ENCODE measurements around the gene REV1.

REV1 gene

DNA sequence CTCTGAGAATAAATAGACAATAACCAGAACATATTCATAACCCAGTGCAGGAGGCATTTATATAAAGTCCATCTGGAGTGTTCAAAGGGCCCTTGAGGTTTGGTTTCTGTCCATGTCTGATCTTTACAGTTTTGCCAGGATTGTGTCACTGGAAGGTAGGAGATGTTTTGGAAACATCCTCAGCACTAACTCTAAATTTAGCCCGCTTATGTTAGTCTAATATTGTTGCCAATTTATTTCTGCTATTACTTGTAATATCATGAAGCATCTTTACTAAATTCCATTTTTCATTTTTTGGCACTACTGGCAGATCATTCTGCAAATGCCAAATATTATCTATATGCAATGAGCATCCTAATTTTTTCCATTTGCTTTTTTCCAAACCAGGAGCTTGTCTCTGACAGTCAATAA is 22.4 kb upstream of the REV1 start:
- H3K27me3 ChIP-seq (ENCODE audit: insufficient read depth, low read length, poor library complexity), result no peaks in the 10 kb centered on the region
- no peaks in the 10 kb centered on the region for H4K20me1 ChIP-seq (ENCODE audit: insufficient read depth, low read length)
- no peak overlapping the region for H2AFZ ChIP-seq (ENCODE audit: low read depth, low read length)
- no peak overlapping the region for H3K4me3 ChIP-seq (ENCODE audit: low read depth in 1 of 2, low read length in 2 of 2)
- H3K27ac ChIP-seq (ENCODE audit: low read length), result no peak overlapping the region
- ATAC-seq (ENCODE audit: insufficient read depth, low read depth) (no peak), DNase-seq (no peak)
- no peaks in the 10 kb centered on the region for H3K9me3 ChIP-seq (ENCODE audit: insufficient read depth, low read length, severe bottlenecking)
- H3K4me1 ChIP-seq (ENCODE audit: insufficient read depth, low read length), result no peaks in the 10 kb centered on the region
- H3K36me3 ChIP-seq (ENCODE audit: insufficient read depth, low read length), result no peaks in the 10 kb centered on the region
- H3K79me2 ChIP-seq (ENCODE audit: insufficient read depth, low read length), result no peaks in the 10 kb centered on the region
- H3K4me2 ChIP-seq (ENCODE audit: insufficient read depth, low read length), result no peak overlapping the region
- no peak overlapping the region for H3K9ac ChIP-seq (ENCODE audit: low read depth, low read length)
- no peak for TF ChIP-seq EZH2 (IDR thresholded peaks at IDR 0.05; ENCODE audit: borderline replicate concordance, low read depth, low read length, severe bottlenecking)
- TF ChIP-seq, protein P1, sequence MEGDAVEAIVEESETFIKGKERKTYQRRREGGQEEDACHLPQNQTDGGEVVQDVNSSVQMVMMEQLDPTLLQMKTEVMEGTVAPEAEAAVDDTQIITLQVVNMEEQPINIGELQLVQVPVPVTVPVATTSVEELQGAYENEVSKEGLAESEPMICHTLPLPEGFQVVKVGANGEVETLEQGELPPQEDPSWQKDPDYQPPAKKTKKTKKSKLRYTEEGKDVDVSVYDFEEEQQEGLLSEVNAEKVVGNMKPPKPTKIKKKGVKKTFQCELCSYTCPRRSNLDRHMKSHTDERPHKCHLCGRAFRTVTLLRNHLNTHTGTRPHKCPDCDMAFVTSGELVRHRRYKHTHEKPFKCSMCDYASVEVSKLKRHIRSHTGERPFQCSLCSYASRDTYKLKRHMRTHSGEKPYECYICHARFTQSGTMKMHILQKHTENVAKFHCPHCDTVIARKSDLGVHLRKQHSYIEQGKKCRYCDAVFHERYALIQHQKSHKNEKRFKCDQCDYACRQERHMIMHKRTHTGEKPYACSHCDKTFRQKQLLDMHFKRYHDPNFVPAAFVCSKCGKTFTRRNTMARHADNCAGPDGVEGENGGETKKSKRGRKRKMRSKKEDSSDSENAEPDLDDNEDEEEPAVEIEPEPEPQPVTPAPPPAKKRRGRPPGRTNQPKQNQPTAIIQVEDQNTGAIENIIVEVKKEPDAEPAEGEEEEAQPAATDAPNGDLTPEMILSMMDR (IDR thresholded peaks at IDR 0.05; ENCODE audit: borderline replicate concordance, extremely low read depth, low read length, poor library complexity, severe bottlenecking), result no peak

DNA sequence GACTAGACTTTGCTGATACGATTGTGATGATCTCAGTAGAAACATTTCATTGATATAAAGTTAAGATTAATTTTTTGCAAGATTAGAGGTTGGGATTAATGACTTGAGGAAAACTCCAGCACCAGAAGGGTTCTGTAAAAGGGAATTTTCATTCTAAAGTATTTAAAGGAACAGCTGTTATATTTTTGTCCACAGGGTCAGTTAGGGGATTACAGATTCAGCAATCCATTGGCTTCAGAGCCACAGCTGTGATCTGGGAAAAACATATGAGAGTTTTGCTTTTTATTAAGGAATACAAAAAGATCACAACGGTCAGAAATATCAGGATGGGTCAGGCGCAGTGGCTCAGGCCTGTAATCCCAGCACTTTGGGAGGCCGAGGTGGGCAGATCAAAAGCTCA is 19.6 kb upstream of the REV1 start:
- TF ChIP-seq, protein P1 (IDR thresholded peaks at IDR 0.05; ENCODE audit: borderline replicate concordance, extremely low read depth, low read length, poor library complexity, severe bottlenecking), result no peak
- TF ChIP-seq EZH2 (IDR thresholded peaks at IDR 0.05; ENCODE audit: borderline replicate concordance, low read depth, low read length, severe bottlenecking), result no peak
- no peak overlapping the region for H3K27ac ChIP-seq (ENCODE audit: low read length)
- ATAC-seq (ENCODE audit: insufficient read depth, low read depth), result no peak
- H2AFZ ChIP-seq (ENCODE audit: low read depth, low read length), result no peak overlapping the region
- no peak overlapping the region for H3K9ac ChIP-seq (ENCODE audit: low read depth, low read length)
- H3K9me3 ChIP-seq (ENCODE audit: insufficient read depth, low read length, severe bottlenecking), result no peaks in the 10 kb centered on the region
- no peak for DNase-seq
- no peaks in the 10 kb centered on the region for H3K4me1 ChIP-seq (ENCODE audit: insufficient read depth, low read length)
- no peaks in the 10 kb centered on the region for H3K27me3 ChIP-seq (ENCODE audit: insufficient read depth, low read length, poor library complexity)
- no peaks in the 10 kb centered on the region for H4K20me1 ChIP-seq (ENCODE audit: insufficient read depth, low read length)
- H3K4me2 ChIP-seq (ENCODE audit: insufficient read depth, low read length), result no peak overlapping the region
- no peaks in the 10 kb centered on the region for H3K79me2 ChIP-seq (ENCODE audit: insufficient read depth, low read length)
- no peak overlapping the region for H3K4me3 ChIP-seq (ENCODE audit: low read depth in 1 of 2, low read length in 2 of 2)
- no peaks in the 10 kb centered on the region for H3K36me3 ChIP-seq (ENCODE audit: insufficient read depth, low read length)

DNA sequence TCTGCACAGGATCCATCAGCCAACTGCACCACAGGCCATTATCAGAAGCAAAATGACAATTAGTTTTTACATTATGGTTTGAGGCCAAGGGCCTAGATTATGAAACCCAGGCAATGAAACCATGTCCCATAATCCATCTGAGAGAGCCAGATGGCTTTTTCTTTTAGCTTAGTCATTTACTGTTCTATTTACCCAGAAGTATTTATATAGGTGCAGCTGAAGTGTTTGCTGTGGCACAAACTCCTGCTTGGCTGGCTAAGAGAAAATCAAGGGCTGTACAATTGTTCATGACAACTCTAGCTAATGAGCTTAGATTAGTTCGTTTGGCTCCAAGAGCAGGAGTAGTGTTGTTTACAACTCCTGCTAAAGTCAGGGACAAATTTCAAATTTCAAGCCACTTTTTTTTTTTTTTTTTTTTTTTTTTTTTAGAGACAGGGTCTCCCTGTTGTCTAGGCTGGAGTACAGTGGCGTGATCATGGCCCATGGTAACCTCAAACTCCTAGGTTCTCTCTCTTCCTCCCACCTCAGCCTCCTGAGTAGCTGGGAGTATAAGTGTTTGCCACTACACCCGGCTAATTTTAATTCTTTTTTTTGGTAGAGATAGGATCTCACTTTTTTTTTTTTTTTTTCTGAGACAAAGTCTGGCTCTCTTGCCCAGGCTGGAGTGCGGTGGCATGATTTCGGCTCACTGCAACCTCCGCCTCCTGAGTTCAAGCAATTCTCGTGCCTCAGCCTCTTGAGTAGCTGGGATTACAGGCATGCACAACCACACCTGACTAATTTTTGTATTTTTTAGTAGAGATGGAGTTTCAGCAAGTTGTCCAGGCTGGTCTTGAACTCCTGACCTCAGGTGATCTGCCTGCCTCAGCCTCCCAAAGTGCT is 18.4 kb upstream of the REV1 start:
- TF ChIP-seq, protein P1 (IDR thresholded peaks at IDR 0.05; ENCODE audit: borderline replicate concordance, extremely low read depth, low read length, poor library complexity, severe bottlenecking), result no peak
- TF ChIP-seq EZH2 (IDR thresholded peaks at IDR 0.05; ENCODE audit: borderline replicate concordance, low read depth, low read length, severe bottlenecking), result no peak
- ATAC-seq (ENCODE audit: insufficient read depth, low read depth), result no peak
- Histone ChIP-seq H3K27me3 (ENCODE audit: insufficient read depth, low read length, poor library complexity) (no peaks in the 10 kb centered on the region), H3K27ac (ENCODE audit: low read length) (no peak overlapping the region), H3K4me2 (ENCODE audit: insufficient read depth, low read length) (no peak overlapping the region), H3K9me3 (ENCODE audit: insufficient read depth, low read length, severe bottlenecking) (no peaks in the 10 kb centered on the region), H3K9ac (ENCODE audit: low read depth, low read length) (no peak overlapping the region), H3K79me2 (ENCODE audit: insufficient read depth, low read length) (no peaks in the 10 kb centered on the region), H3K4me1 (ENCODE audit: insufficient read depth, low read length) (no peaks in the 10 kb centered on the region), H3K36me3 (ENCODE audit: insufficient read depth, low read length) (no peaks in the 10 kb centered on the region), H4K20me1 (ENCODE audit: insufficient read depth, low read length) (no peaks in the 10 kb centered on the region), H3K4me3 (ENCODE audit: low read depth in 1 of 2, low read length in 2 of 2) (no peak overlapping the region), H2AFZ (ENCODE audit: low read depth, low read length) (no peak overlapping the region)
- no peak for DNase-seq
